ENCODE measurements around the gene ATF7IP. TPM values are rescaled to one million over a fixed set of nuclear protein-coding genes. Genes with fewer than 3 reads are reported as not detected.

ATF7IP gene
- total RNA-seq, 1 donor from 2014 or later = 21.3 TPM

GRCh38 chr12:14514154-14514842, 148.8 kb downstream of the ATF7IP start:
- H3K4me3 ChIP-seq (ENCODE audit: low read depth, low read length) = no peak overlapping the region
- peak; percentile 73 for TF ChIP-seq CTCF (conservative IDR thresholded peaks at IDR 0.05; ENCODE audit: low read depth, low read length)
- DNase-seq (ENCODE audit: low read depth) = peak; percentile 6

DNA sequence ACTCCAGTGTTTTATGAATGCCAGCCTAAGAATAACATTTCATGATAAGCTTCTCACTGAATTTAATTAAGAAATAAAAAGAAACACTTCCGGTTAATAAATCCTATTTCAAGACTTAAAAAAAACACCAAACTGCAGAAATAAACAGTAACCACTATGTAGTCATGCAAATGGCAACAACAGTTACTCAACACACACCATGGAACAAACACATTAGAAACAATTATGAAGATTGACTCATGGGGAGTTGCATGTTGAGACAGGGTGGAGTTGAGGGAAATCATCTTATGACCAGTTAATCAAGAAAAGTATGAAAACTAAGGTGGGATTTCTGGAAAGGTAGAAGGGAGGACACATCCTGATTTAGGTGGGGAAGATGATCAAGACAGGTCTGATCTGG, 149.5 kb downstream of the ATF7IP start:
- DNase-seq (ENCODE audit: low read depth) = peak; percentile 10
- TF ChIP-seq CTCF (conservative IDR thresholded peaks at IDR 0.05; ENCODE audit: low read depth, low read length) = no peak
- H3K4me3 ChIP-seq (ENCODE audit: low read depth, low read length) = no peak overlapping the region

GRCh38 chr12:14521822-14522221, 156.3 kb downstream of the ATF7IP start:
- DNase-seq (ENCODE audit: low read depth) = no peak
- no peak for TF ChIP-seq CTCF (conservative IDR thresholded peaks at IDR 0.05; ENCODE audit: low read depth, low read length)

GRCh38 chr12:14525964-14526363, 160.5 kb downstream of the ATF7IP start:
- H3K4me3 ChIP-seq (ENCODE audit: low read depth, low read length) = no peak overlapping the region
- TF ChIP-seq CTCF (conservative IDR thresholded peaks at IDR 0.05; ENCODE audit: low read depth, low read length) = no peak
- DNase-seq (ENCODE audit: low read depth) = no peak

More at GRCh38 chr12:14521822-14522221, 156.3 kb downstream of the ATF7IP start:
- H3K4me3 ChIP-seq (ENCODE audit: low read depth, low read length) = no peak overlapping the region

GRCh38 chr12:14532152-14532551, 166.7 kb downstream of the ATF7IP start:
- no peak overlapping the region for H3K4me3 ChIP-seq (ENCODE audit: low read depth, low read length)
- no peak for DNase-seq (ENCODE audit: low read depth)
- no peak for TF ChIP-seq CTCF (conservative IDR thresholded peaks at IDR 0.05; ENCODE audit: low read depth, low read length)

- DNase-seq (ENCODE audit: low read depth) = no peak
- H3K4me3 ChIP-seq (ENCODE audit: low read depth, low read length) = no peak overlapping the region
- no peak for TF ChIP-seq CTCF (conservative IDR thresholded peaks at IDR 0.05; ENCODE audit: low read depth, low read length)
Observed at GRCh38 chr12:14537088-14537487, 171.6 kb downstream of the ATF7IP start.
